Measurements from ENCODE around the gene MAGI2.

- no peak for TF ChIP-seq POLR2A (IDR thresholded peaks at IDR 0.05)
- no peak for TF ChIP-seq CTCF (IDR thresholded peaks at IDR 0.05)
- no peak for TF ChIP-seq POLR2AphosphoS5 (IDR thresholded peaks at IDR 0.05)
Observed at GRCh38 chr7:78151229-78151628, 1302.2 kb downstream of the MAGI2 start.

All from breast epithelium (tissue), 3 donors.